Fibroblast of the aortic adventitia (primary cell): Measurements from ENCODE around the gene CHD5. TPM values are rescaled to one million over a fixed set of nuclear protein-coding genes. Genes with fewer than 3 reads are reported as not detected.

ENCODE experiments used
- DNase-seq: peaks from one replicate; pipeline ENCODE4 v3.0.0-alpha.2; 2010; ENCODE audit warnings: low read depth
- H3K4me3 ChIP-seq: 2 replicates; pipeline ENCODE4 v1.5.1; 2011; ENCODE audit warnings: low read depth, mild to moderate bottlenecking, control low read depth, low read length, moderate library complexity
- CTCF ChIP-seq: IDR thresholded peaks from 2 replicates; pipeline ENCODE4 v1.5.1; 2011; ENCODE audit warnings: mild to moderate bottlenecking, low read length, control low read depth, inconsistent platforms; ENCODE audit not compliant: insufficient read depth
- total RNA-seq: library from RNA; depleted of rRNA; stranded (reverse); fragments of >200 nt; gene quantifications from 2 replicates; pipeline ENCODE4 v1.2.3, GENCODE V29; 2012; ENCODE audit warnings: low replicate concordance

CHD5 gene
- total RNA-seq, 1 donor: 0.09 TPM

- no peak overlapping the region for H3K4me3 ChIP-seq
- TF ChIP-seq CTCF: no peak
- DNase-seq: no peak
Measured at GRCh38 chr1:6124341-6124740, 55.8 kb downstream of the CHD5 start.

- no peak overlapping the region for H3K4me3 ChIP-seq
- DNase-seq: no peak
- no peak for TF ChIP-seq CTCF
Measured at GRCh38 chr1:6123816-6124215, 56.3 kb downstream of the CHD5 start.

- no peak for DNase-seq
- no peak for TF ChIP-seq CTCF
- H3K4me3 ChIP-seq: no peak overlapping the region
Measured at GRCh38 chr1:6123083-6123482, 57.0 kb downstream of the CHD5 start.

GRCh38 chr1:6121651-6122370, 58.3 kb downstream of the CHD5 start:
- no peak overlapping the region for H3K4me3 ChIP-seq
- no peak for DNase-seq
- no peak for TF ChIP-seq CTCF

GRCh38 chr1:6121021-6121421, 59.1 kb downstream of the CHD5 start:
- no peak overlapping the region for H3K4me3 ChIP-seq
- DNase-seq: no peak
- no peak for TF ChIP-seq CTCF

- TF ChIP-seq CTCF: no peak
- peak; percentile 23 for DNase-seq
- H3K4me3 ChIP-seq: no peak overlapping the region
Measured at GRCh38 chr1:6118415-6118814, 61.7 kb downstream of the CHD5 start.

GRCh38 chr1:6117624-6118023, 62.5 kb downstream of the CHD5 start:
- no peak overlapping the region for H3K4me3 ChIP-seq
- TF ChIP-seq CTCF: no peak
- no peak for DNase-seq
